AG09319 (cell line): ENCODE results near the gene PDE6D.
"Not testable (repeated sequence)": the region's sequence is repeated elsewhere in the genome, so short reads cannot be mapped to it uniquely, and the experiment has no call there.

Experiments used
- DNase-seq: peaks from one replicate; pipeline ENCODE4 v3.0.0-alpha.2; 2010; ENCODE audit warnings: low read depth; ENCODE audit errors: extremely low read depth
- TF ChIP-seq, protein P1 (sequence below): IDR thresholded peaks from 2 replicates; pipeline ENCODE4 v1.5.1; 2011; ENCODE audit warnings: low read depth, mild to moderate bottlenecking, inconsistent platforms, low read length, moderate library complexity

Gene PDE6D

DNA sequence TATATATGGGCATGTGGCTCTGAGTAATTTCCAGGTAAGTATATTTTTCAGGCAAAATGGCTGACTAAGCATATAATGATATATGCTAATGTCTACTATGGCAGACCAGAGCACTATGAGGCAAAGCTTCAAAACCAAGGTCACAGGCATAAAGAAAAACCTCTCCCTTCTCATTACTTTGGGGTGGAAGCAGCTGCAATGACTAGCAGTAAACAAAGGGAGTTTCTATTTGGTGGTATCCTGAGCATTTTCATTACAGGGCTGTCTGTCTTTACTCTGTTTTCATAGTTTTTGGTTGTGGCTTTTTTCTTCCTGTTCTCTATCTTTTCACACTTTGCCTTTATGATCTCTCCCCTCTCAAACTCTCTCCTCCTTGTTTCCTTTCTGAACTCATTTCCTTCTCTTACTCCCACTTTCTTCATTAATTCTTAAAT lies 15.6 kb downstream of the PDE6D start:
- DNase-seq, result no peak
- TF ChIP-seq, protein P1, sequence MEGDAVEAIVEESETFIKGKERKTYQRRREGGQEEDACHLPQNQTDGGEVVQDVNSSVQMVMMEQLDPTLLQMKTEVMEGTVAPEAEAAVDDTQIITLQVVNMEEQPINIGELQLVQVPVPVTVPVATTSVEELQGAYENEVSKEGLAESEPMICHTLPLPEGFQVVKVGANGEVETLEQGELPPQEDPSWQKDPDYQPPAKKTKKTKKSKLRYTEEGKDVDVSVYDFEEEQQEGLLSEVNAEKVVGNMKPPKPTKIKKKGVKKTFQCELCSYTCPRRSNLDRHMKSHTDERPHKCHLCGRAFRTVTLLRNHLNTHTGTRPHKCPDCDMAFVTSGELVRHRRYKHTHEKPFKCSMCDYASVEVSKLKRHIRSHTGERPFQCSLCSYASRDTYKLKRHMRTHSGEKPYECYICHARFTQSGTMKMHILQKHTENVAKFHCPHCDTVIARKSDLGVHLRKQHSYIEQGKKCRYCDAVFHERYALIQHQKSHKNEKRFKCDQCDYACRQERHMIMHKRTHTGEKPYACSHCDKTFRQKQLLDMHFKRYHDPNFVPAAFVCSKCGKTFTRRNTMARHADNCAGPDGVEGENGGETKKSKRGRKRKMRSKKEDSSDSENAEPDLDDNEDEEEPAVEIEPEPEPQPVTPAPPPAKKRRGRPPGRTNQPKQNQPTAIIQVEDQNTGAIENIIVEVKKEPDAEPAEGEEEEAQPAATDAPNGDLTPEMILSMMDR, result no peak

DNA sequence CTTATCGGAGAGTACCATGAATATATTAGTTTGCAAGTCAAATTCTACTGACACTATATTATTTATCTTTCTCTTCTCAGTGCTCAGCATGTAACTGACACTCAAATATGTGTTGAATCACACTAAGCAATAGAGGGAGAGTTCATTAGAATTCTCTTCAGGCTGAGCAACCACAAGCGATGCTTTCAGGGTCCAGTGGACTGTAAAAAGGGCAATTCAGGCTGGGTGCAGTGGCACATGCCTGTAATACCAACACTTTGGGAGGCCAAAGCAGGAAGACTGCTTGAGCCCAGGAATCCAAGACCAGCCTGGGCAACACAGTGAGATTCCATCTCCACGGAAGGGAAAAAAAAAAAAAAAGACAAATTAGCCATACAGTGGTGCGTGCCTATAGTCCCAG lies 16.3 kb downstream of the PDE6D start:
- TF ChIP-seq, protein P1, result no peak
- no peak for DNase-seq

DNA sequence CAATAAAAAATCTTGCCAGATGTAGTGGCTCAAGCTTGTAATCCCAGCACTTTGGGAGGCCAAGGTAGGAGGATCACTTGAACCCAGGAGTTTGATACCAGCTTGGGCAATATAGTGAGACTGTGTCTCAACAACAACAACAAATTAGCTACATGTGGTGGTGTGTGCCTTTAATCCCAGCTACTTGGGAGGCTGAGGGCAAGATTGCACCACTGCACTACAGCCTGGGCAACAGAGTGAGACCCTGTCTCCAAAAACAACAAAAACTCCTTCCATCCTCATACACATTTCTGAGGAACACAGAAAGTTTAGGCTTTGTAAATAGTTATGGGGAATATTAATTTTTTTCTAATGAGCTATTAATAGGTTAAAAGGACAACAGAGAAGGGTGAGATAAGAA lies 17.0 kb downstream of the PDE6D start:
- TF ChIP-seq, protein P1, result no peak
- DNase-seq, result no peak

DNA sequence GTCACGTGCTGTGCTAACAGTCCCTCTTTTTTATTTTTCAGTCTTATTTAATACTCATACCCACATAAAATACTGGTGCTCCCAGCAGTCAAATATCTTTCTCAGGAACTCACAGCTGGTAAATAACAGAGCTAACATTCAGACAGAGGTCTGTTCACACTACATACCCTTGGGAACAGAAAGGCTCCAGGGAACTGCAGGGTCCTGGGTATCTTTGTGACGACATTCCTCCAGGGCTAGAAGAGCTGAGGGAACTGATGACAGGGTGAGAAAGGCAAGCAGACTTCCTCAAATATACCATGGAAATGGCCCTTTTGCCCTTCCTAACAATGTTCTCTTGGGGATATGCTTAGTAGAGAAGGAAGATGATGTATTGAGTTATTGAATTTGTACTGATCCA lies 19.3 kb downstream of the PDE6D start:
- no peak for DNase-seq
- TF ChIP-seq, protein P1, result no peak

DNA sequence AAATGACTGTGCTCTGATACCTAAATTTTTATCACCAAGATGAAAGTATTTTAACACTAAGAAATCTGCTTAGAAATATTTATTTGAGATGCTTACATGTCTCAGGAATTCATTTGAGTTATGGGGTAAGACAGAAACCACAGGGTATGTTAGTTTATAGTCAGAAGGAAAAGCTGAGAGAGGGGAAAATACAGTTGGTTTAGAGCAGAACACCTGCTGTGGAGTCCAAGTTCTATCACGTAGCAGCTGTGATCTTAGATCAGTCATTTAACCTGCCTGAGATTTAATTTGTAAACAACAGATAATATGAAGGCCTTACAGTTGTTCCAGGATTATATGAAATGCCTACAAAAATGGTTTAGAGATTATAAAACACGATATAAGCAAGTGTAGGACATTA lies 29.0 kb downstream of the PDE6D start:
- TF ChIP-seq, protein P1, result no peak
- no peak for DNase-seq

DNA sequence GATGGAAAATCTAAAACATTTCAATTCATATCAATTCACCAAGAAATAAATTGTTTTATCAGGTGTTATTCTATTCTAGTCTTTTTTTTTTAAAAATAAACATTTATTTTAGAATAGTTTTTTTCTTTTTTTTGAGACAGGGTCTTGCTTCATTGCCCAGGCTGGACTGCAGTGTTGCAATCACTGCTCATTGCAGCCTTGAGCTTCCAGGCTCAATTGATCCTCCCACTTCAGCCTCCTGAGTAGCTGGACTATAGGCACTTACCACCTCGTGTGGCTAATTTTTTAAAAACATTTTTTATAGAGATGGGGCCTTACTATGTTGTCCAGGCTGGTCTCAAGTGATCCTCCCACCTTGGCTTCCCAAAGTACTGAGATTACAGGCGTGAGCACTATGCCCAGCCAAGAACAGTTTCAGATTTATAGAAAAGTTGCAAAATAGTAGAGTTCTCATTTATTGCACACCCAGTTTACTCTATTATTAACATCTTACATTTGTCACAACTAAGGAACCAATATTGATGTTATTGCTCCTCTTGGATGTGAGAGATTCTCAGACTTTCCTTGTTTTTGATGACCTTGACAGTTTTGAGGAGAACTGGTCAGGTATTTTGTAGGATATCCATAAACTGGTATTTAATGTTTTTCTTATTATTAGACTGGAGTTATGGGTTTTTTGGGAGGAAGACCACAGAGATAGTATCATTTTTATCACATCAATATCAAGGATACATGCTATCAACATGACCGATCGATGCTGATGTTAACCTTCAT lies 29.9 kb downstream of the PDE6D start:
- no peak for DNase-seq
- TF ChIP-seq, protein P1, result no peak

DNA sequence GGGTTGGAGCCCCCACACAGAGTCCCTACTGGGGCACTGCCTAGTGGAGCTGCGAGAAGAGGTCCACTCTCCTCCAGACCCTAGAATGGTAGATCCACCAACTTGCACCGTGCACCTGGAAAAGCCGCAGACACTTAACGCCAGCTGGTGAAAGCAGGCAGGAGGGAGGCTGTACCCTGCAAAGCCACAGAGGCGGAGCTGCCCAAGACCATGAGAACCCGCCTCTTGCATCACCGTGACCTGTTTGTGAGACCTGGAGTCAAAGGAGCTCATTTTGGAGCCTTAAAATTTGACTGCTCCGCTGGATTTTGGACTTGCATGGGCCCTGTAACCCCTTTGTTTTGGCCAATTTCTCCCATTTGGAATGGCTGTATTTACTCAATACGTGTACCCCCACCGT lies 32.1 kb downstream of the PDE6D start:
- not testable (repeated sequence) for DNase-seq

DNA sequence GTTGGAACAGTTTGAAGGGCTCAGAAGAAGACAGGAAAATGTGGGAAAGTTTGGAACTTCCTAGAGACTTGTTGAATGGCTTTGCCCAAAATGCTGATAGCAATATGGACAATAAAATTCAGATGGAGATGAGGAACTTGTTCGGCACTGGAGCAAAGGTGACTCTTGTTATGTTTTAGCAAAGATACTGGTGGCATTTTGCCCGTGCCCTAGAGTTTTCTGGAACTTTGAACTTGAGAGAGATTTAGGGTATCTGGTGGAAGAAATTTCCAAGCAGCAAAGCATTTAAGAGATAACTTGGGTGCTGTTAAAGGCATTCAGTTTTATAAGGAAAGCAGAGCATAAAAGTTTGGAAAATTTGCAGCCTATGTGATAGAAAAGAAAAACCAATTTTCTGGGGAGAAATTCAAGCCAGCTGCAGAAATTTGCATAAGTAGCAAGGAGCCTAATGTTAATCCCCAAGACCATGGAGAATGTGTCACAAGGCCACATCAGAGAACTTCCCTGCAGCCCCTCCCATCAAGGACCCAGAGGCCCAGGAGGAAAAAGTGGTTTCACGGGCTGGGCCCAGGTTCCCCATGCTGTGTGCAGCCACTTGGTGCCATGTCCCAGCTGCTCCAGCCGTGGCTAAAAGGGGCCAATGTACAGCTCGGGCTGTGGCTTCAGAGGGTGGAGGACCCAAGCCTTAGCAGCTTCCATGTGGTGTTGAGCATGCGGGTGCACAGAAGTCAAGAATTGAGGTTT lies 32.8 kb downstream of the PDE6D start:
- DNase-seq, result not testable (repeated sequence)
